Duodenal mucosa (tissue), 2 donors: Measurements from ENCODE around the gene STT3A.

Experiments
- H3K27ac ChIP-seq: one replicate; pipeline ENCODE4 v1.7.0; 2013; ENCODE audit warnings: low read depth, low read length
- H3K27me3 ChIP-seq, 2 donors: one replicate each; pipeline ENCODE4 v1.7.0; 2013; ENCODE audit warnings: low read length in 2 of 2, control low read depth in 1 of 2; ENCODE audit not compliant: insufficient read depth in 2 of 2, control insufficient read depth in 1 of 2
- H3K36me3 ChIP-seq, 2 donors: one replicate each; pipeline ENCODE4 v1.7.0; 2013; ENCODE audit warnings: low read length in 2 of 2, control low read depth in 1 of 2; ENCODE audit not compliant: insufficient read depth in 2 of 2, control insufficient read depth in 1 of 2
- H3K4me1 ChIP-seq, 2 donors: one replicate each; pipeline ENCODE4 v1.7.0; 2013; ENCODE audit warnings: low read length in 2 of 2, control low read depth in 1 of 2; ENCODE audit not compliant: insufficient read depth in 2 of 2, control insufficient read depth in 1 of 2
- H3K4me3 ChIP-seq, 2 donors: one replicate each; pipeline ENCODE4 v1.7.0; 2013; ENCODE audit warnings: low read length in 2 of 2, low read depth in 1 of 2
- H3K9ac ChIP-seq, 2 donors: one replicate each; pipeline ENCODE4 v1.7.0; 2013; ENCODE audit warnings: low read length in 2 of 2, low read depth in 1 of 2
- H3K9me3 ChIP-seq, 2 donors: one replicate each; pipeline ENCODE4 v1.7.0; 2013; ENCODE audit warnings: low read length in 2 of 2, control low read depth in 1 of 2; ENCODE audit not compliant: control insufficient read depth in 1 of 2

STT3A gene

DNA sequence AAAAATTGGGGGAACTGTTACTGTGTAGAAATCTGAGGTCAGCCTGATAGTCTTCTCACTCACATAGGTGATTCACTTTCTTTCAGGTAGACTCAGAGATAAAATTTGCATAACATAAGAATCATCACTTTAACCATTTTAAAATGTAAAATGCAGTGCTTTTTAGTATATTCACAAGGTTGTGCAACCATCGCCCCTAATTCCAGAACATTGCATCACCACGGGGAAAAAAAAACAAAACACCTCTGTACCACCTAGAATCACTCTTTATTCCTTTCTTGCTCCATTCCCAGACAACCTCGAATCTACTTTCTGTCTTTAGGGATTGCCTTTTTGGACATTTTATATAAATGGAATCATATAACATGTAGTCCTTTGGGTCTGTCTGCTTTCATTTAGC lies 53.2 kb downstream of the STT3A start:
- no peaks in the 10 kb centered on the region for H3K9me3 ChIP-seq
- peaks cover 1 to 8% of the 10 kb centered on the region in 2 donors for H3K36me3 ChIP-seq
- H3K4me3 ChIP-seq, result no peak overlapping the region
- no peak overlapping the region for H3K27ac ChIP-seq
- no peaks in the 10 kb centered on the region for H3K4me1 ChIP-seq
- no peaks in the 10 kb centered on the region for H3K27me3 ChIP-seq
- H3K9ac ChIP-seq, result no peak overlapping the region

DNA sequence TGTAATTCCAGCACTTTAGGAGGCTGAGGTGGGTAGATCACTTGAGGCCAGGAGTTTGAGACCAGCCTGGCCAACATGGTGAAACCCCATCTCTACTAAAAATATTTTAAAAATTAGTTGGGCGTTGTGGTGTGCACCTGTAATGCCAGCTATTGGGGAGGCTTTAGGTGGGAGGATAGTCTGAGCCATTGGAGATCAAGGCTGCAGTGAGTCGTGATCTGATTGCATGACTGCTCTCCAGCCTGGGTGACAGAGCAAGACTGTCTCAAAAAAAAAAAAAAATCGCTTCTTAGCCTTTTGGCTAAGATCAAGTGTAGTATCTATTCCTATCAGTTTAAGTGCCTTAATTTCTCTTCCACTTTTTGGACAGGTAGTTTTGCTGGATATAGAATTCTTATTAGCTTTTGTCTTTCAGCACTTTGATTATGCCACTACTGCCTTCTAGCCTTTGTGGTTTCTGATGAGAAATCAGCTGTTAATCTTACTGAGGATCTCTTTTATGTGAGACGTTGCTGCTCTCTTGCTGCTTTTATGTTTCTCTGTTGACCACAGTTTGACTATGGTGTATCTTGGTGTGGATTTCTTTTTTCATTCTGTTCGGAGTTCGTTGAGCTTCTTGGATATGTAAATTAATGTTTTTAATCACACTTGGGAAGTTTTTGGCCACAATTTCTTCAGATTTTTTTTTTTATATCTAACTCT lies 57.0 kb downstream of the STT3A start:
- Histone ChIP-seq H3K9ac (no peak overlapping the region), H3K4me3 (no peak overlapping the region), H3K9me3 (no peaks in the 10 kb centered on the region), H3K36me3 (peaks cover 3 to 4% of the 10 kb centered on the region in 2 donors), H3K4me1 (no peaks in the 10 kb centered on the region), H3K27ac (no peak overlapping the region), H3K27me3 (no peaks in the 10 kb centered on the region)

GRCh38 chr11:125662689-125663088 lies 70.0 kb downstream of the STT3A start:
- no peak overlapping the region for H3K9ac ChIP-seq
- H3K9me3 ChIP-seq, result no peaks in the 10 kb centered on the region
- no peak overlapping the region for H3K27ac ChIP-seq
- no peaks in the 10 kb centered on the region for H3K27me3 ChIP-seq
- H3K4me3 ChIP-seq, result no peak overlapping the region
- H3K4me1 ChIP-seq, result no peaks in the 10 kb centered on the region
- no peaks in the 10 kb centered on the region for H3K36me3 ChIP-seq

DNA sequence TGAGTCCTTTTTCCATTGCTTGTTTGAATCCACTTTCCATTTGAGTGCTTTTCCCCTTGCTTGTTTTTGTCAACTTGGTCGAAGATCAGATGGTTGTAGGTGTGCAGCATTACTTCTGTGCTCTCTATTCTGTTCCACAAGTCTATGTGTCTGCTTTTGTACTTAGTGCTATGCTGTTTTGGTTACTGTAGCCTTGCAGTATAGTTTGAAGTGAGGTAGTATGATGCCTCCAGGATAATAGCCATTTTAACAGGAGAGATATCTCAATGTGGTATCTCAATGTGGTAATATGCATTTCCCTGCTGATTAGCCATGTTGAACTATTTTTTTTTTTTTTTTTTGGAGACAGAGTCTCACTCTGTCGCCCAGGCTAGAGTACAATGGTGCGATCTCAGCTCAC lies 71.3 kb downstream of the STT3A start:
- no peaks in the 10 kb centered on the region for H3K9me3 ChIP-seq
- no peak overlapping the region for H3K9ac ChIP-seq
- H3K4me3 ChIP-seq, result no peak overlapping the region
- no peak overlapping the region for H3K27ac ChIP-seq
- H3K4me1 ChIP-seq, result no peaks in the 10 kb centered on the region
- no peaks in the 10 kb centered on the region for H3K36me3 ChIP-seq
- no peaks in the 10 kb centered on the region for H3K27me3 ChIP-seq

- H3K4me3 ChIP-seq, result no peak overlapping the region
- no peak overlapping the region for H3K27ac ChIP-seq
- no peaks in the 10 kb centered on the region for H3K27me3 ChIP-seq
- H3K9me3 ChIP-seq, result no peaks in the 10 kb centered on the region
- peaks cover 0 to 4% of the 10 kb centered on the region in 2 donors for H3K4me1 ChIP-seq
- H3K9ac ChIP-seq, result no peak overlapping the region
- no peaks in the 10 kb centered on the region for H3K36me3 ChIP-seq
Observed at GRCh38 chr11:125667151-125667550, 74.5 kb downstream of the STT3A start.

GRCh38 chr11:125670172-125670571 lies 77.5 kb downstream of the STT3A start:
- no peak overlapping the region for H3K4me3 ChIP-seq
- peaks cover 0 to 4% of the 10 kb centered on the region in 2 donors for H3K4me1 ChIP-seq
- no peaks in the 10 kb centered on the region for H3K9me3 ChIP-seq

GRCh38 chr11:125671561-125671960 lies 78.9 kb downstream of the STT3A start:
- H3K27ac ChIP-seq, result no peak overlapping the region
- H3K36me3 ChIP-seq, result no peaks in the 10 kb centered on the region
- no peak overlapping the region for H3K4me3 ChIP-seq
- no peaks in the 10 kb centered on the region for H3K27me3 ChIP-seq
- H3K9me3 ChIP-seq, result no peaks in the 10 kb centered on the region
- H3K9ac ChIP-seq, result no peak overlapping the region
- peaks cover 0 to 4% of the 10 kb centered on the region in 2 donors for H3K4me1 ChIP-seq

More at GRCh38 chr11:125670172-125670571, 77.5 kb downstream of the STT3A start:
- no peaks in the 10 kb centered on the region for H3K27me3 ChIP-seq
- no peaks in the 10 kb centered on the region for H3K36me3 ChIP-seq
- no peak overlapping the region for H3K27ac ChIP-seq
- H3K9ac ChIP-seq, result no peak overlapping the region
